Measurements from ENCODE around the gene PRKCQ.

- TF ChIP-seq REST (IDR thresholded peaks at IDR 0.05; ENCODE audit: insufficient replicate concordance, low read depth) = no peak
- TF ChIP-seq POLR2AphosphoS5 (IDR thresholded peaks at IDR 0.05; ENCODE audit: low read depth) = no peak
- TF ChIP-seq CTCF (IDR thresholded peaks at IDR 0.05; ENCODE audit: insufficient read depth, low read length) = no peak
- no peak for TF ChIP-seq GABPA (IDR thresholded peaks at IDR 0.05; ENCODE audit: low read depth)
Observed at GRCh38 chr10:6430423-6430980, 149.6 kb downstream of the PRKCQ start.

All from HL-60 (cell line).